HG02943 (cell line): ENCODE results near the gene CCDC40.
"Not testable (repeated sequence)": the region's sequence is repeated elsewhere in the genome, so short reads cannot be mapped to it uniquely, and the experiment has no call there.

Experiments
- ATAC-seq: cut with Tn5 transposase; IDR thresholded peaks from one replicate; pipeline ENCODE4 v1.9.1; 2021; ENCODE audit warnings: mild to moderate bottlenecking, low read depth, moderate library complexity; ENCODE audit not compliant: unreplicated experiment

The CCDC40 gene

GRCh38 chr17:80071116-80071841 is 34.8 kb downstream of the CCDC40 start:
- ATAC-seq = no peak

GRCh38 chr17:80072410-80072809 is 36.0 kb downstream of the CCDC40 start:
- no peak for ATAC-seq

- no peak for ATAC-seq
Measured at GRCh38 chr17:80080081-80080480, 43.6 kb downstream of the CCDC40 start.

GRCh38 chr17:80081596-80081995 is 45.2 kb downstream of the CCDC40 start:
- no peak for ATAC-seq

GRCh38 chr17:80082403-80083135 is 46.1 kb downstream of the CCDC40 start:
- no peak for ATAC-seq

GRCh38 chr17:80083136-80083661 is 46.8 kb downstream of the CCDC40 start:
- ATAC-seq = no peak

GRCh38 chr17:80084773-80085172 is 48.3 kb downstream of the CCDC40 start:
- ATAC-seq = no peak

- no peak for ATAC-seq
Measured at GRCh38 chr17:80086081-80086480, 49.6 kb downstream of the CCDC40 start.

- ATAC-seq = no peak
Measured at GRCh38 chr17:80086616-80087015, 50.2 kb downstream of the CCDC40 start.

GRCh38 chr17:80087346-80088265 is 51.2 kb downstream of the CCDC40 start:
- ATAC-seq = no peak

GRCh38 chr17:80089762-80090161 is 53.3 kb downstream of the CCDC40 start:
- no peak for ATAC-seq

GRCh38 chr17:80090164-80090563 is 53.7 kb downstream of the CCDC40 start:
- ATAC-seq = not testable (repeated sequence)

GRCh38 chr17:80091376-80091775 is 54.9 kb downstream of the CCDC40 start:
- no peak for ATAC-seq

- ATAC-seq = no peak
Measured at GRCh38 chr17:80092959-80093358, 56.5 kb downstream of the CCDC40 start.

- ATAC-seq = no peak
Measured at GRCh38 chr17:80095038-80095843, 58.8 kb downstream of the CCDC40 start.

GRCh38 chr17:80095844-80096475 is 59.5 kb downstream of the CCDC40 start:
- ATAC-seq = no peak

GRCh38 chr17:80096561-80097021 is 60.1 kb downstream of the CCDC40 start:
- ATAC-seq = no peak

GRCh38 chr17:80097127-80097621 is 60.7 kb downstream of the CCDC40 start:
- no peak for ATAC-seq
